Measurements from ENCODE around the gene NAPEPLD.
"Not testable (repeated sequence)": the region's sequence is repeated elsewhere in the genome, so short reads cannot be mapped to it uniquely, and the experiment has no call there.

Gene NAPEPLD

DNA sequence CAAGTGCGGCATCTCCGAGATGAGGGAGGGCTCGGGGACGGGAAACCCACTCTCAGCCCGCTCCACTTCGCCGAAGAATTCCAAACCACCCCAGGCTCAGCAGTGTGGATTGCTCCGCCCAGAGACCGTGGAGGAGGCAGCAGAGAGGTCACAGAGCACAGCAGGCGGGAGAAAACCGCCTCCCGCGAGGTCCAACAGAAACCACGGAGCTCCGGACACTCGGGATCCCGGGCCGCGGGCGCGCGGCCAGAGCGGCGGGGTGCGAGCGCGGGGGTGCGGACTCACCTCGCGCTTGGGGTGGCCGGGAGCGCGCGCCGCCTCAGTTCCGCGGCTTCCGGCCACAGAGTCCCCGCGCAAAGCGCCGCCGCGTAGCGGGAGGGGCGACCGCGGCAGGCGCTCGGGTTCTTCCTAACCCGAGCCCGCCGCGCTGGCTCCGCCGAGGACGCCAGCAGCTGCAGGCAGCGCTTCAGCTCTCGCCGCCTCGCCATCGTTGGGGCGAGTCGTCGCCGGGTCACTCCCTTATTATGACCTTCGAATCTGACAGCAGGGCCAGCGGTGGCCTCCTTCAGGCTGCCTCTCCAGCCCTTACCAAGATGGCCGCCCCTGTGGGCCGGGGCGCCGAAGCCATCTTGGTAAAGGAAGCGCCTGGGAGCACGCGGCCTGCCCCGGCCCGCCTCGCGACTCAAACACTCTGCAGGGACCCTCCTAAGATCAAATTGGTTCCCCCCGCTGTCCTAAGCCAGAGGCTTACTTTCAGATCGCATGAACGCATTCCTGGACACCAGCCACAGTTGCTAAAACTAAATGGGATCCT, at the start of gene NAPEPLD:
TSS of gene NAPEPLD (minus strand) at position 106 of the 814 bp plus-strand sequence. CDS start 20,323 bp downstream, outside the sequence.
- peak; percentile 70 to 82 for DNase-seq

DNA sequence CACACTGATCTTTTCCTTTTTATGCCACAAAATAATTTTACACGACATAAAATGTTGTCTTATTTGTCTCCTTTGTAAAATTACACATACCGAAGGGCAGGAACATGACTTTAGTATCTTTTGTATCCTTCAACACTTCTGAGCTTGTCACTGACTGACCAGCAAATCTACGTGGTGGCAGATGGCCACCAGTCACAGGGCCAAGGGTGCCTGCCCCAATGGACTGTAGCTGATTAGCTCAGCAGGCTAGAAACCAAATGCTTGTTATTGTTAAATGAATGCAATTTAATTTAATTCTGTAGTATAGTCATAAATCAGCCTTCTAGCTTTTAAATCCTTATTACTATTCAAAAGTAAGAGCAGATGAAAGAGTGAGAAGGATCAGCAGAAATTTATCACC, 49.2 kb upstream of the NAPEPLD start:
- not testable (repeated sequence) for DNase-seq

DNA sequence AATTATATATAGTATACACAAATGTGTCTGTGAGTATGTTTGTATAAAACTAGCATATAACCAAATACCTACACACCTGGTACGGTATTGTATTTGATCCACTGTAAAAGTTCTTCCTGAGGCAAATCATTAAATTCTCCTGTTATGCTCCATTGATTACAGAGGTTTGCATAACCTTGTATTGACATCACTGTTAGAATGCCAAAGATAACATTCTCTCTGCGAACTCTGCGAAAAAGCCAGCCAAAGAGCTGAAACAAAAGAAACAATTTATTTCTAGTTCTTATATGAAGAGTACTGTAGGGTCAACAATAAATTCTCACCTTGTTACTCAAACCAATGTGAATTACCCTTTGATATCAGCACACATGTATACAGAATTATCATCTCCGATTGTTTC, 46.5 kb upstream of the NAPEPLD start:
- not testable (repeated sequence) for DNase-seq

DNA sequence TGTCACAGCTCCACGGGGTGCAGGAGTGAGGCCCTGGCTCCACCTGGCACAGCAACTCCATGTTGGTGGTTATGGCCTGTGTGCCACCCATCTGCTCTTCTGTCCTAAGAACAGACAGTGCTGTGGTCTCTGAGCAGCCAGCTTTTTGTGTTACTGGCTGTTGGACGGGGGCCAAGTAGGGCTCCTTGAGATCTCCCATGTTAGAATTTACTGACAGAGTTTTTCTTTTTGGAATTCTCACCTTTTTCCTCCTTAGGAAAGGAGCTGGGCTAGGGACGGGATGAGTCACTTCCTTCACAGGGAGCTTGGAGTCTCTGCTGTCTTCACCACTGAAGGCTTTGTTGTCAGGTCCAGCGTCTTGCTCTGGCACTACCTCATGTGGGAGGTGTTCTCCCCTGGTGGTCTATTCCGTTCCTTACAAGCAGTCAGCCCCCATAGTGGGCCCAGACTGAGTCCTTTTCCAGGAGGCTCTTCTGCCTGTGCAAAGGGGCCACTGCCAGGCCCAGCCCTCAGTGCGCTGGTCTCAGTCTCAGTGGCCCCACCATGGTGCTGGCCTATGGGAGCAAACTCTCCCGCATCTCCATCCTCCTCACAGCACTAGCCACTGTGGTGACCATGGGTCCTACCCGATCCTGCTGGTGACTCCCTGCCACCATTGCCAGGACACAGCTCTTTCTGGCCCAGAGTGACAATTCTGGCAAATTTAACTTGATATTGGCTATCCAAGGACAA, 23.7 kb upstream of the NAPEPLD start:
- DNase-seq: not testable (repeated sequence)

- DNase-seq: not testable (repeated sequence)
Measured at GRCh38 chr7:103171695-103172414, 23.0 kb upstream of the NAPEPLD start.

DNA sequence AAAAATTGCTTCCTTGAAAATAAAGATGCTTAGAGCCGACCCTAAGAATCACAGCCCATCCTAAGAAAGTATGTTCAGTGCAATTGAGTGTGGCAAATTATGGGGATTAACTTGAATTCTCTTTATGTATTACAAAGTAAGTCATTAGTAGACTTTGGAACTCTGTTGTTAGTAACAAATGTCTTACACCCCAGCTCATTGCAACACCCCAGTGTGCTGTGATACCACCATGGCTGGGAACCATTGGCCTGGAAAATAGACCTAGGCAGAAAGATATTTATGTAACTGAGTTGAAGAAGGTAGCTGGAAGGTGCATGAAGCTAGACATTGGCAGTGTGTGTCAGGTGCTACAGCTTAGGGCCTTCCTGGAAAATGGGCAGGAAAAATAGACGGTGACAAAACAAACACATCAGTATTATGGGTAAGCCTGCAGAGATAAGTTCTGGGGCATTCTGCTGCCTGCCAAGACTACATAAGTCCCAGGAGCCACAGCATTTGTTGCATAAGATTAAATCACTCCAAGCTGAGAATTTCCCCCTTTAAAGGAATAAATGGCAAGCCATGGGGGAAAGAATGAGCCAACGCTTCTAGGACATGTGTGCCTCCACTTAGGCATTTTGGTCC, 18.1 kb upstream of the NAPEPLD start:
- not testable (repeated sequence) for DNase-seq

DNA sequence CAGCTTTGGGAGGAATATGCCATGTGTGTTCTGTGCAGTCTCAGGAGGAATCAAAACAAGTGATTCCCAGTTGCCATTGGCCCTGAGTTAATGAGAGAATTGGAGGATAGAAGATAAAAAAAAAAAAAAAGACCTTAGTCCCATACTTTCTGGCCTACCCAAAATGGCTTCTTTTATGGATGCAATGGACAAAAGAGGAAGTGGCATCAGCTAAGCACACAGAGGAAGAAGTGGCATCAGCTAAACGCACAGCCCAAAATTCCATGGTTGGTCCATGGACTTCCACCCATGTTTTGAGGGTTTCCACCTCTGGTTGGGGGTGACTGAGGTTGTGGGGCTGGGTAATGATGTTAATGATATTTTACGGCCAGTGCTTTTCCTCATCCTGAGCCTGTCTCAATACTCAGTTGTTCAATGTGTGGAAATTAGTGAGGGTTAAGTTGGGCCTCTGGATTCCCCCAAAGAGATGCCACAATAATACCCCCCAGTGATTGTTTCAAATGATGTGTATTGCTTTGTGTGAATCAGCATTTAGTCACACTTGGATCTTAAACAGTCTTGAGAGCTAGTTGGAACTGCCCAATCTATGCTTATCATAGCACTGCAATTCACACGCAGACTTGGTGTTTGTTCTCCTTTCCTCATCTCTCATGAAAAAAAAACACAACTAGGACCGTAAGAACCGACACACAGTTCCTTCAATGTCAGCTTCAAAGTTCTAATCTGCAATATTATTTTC, 14.4 kb upstream of the NAPEPLD start:
- not testable (repeated sequence) for DNase-seq

GRCh38 chr7:103162641-103163040, 13.7 kb upstream of the NAPEPLD start:
- DNase-seq: not testable (repeated sequence)

- not testable (repeated sequence) for DNase-seq
Measured at GRCh38 chr7:103161998-103162616, 13.2 kb upstream of the NAPEPLD start.

DNA sequence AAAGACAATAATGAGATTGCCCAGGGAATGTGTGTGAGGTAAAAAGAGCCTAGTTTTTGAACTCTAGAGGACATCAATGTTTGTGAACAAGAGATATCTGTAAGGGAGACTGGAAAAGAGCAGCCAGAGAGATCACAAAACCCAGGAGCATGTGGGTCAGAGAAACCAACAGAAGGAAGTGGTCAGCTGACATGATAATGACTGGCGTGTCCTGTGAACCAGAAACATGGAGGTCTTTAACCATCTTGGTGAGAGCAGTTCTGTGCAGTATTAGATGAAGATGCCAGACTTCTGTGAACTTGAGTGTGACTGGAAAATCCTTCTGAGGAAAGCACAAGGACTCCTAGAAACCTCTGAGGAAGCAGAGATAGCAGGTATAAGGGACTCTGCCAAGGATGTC, 10.2 kb upstream of the NAPEPLD start:
- DNase-seq: not testable (repeated sequence)

DNA sequence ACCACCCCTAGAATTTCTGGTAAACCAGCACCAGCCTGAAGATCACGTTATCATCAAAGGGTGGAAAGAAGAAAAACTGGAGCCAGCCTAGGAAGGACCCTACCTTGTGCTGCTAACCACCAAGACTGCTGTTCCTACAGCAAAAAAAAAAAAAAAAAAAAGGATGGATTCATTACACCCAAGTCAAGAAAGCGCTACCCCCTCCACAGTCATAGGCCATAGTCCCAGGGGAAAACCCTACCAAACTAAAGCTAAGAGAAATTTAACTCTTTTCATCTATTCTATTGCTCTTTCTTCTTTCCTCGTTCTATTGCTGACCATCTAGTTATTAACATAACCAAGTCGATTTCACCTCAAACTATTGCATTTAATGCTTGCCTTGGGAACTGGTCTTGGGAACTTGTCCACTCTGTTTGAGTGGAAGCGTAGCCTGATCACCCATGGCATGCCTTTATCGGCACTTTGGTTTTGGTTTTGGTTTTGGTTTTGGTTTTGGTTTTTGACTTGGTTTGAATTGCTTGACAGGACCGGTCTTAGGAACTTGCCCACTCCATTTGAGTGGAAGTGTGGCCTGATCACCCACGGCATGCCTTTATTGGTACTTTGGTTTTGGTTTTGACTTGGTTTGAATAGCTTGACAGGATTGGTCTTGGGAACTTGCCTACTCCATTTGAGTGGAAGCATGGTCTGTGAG, 6.6 kb upstream of the NAPEPLD start:
- peak in 1 of 2 donors; percentile 56 for DNase-seq

DNA sequence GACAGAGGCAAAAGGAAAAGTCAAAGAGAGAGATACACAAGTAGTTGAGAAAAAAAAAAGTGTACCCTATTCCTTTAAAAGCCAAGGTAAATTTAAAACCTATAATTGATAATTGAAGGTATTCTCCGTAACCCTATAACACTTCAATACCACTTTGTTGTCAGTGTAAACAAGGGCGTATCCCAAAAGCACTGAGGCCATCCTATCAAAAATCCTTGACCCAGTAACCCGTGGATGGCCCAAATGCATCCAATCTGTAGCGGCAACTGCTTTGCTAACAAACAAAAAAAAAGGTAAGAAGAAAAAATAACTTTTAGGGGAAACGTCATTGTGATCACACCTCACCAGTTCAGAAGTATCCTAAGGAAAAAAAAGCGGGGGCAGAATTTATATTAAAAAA, 5.1 kb upstream of the NAPEPLD start:
- DNase-seq: no peak

DNA sequence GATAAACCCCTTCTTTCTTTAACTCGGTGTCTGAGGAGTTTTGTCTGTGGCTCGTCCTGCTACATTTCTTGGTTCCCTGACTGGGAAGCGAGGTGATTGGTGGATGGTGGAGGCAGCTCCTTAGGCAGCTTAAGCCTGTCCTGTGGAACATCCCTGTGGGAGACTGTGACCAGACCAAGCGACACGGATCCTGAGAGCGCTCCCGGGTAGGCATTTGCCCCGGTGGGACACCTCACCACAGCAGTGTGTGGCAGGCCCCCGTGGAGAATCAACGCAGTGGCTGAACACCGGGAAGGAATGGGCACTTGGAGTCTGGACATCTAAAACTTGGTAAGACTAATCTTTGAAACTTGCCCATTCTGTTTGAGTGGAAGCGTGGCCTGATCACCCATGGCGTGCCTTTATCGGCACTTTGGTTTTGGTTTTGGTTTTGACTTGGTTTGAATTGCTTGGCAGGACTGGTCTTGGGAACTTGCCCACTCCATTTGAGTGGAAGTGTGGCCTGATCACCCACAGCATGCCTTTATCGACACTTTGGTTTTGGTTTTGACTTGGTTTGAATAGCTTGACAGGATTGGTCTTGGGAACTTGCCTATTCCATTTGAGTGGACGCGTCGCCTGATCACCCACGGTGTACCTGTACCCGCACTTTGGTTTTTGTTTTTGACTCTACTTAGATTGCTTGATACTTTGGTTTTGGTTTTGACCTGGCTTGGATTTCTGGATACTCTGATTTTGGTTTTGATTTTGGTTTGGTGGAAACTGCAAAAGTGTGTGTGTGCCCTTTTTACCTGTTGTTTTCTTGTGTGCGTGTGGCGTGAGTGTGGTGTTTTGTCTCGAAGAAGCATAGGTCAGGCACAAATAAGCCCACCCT, 4.1 kb upstream of the NAPEPLD start:
- not testable (repeated sequence) for DNase-seq

- not testable (repeated sequence) for DNase-seq
Measured at GRCh38 chr7:103151993-103152676, 3.2 kb upstream of the NAPEPLD start.

- no peak for DNase-seq
Measured at GRCh38 chr7:103150192-103150591, 1.3 kb upstream of the NAPEPLD start.

DNA sequence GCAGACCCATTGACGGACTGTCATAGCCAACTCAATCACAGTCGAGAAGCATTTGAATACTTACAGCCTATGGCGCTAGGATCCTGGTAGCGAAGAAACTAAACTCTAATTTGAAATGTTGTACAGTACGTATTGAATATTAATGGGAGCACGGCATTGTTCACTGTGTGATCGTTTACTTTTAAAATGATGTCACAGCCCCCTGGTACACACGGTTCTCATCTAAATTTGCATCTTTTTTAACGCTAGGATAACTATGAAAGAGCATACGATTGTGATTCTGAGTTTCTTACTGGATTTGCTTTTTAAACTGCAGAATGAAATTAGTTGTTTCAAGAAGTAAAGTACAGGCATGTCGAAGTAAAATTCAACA, 895 bp upstream of the NAPEPLD start:
- no peak for DNase-seq

DNA sequence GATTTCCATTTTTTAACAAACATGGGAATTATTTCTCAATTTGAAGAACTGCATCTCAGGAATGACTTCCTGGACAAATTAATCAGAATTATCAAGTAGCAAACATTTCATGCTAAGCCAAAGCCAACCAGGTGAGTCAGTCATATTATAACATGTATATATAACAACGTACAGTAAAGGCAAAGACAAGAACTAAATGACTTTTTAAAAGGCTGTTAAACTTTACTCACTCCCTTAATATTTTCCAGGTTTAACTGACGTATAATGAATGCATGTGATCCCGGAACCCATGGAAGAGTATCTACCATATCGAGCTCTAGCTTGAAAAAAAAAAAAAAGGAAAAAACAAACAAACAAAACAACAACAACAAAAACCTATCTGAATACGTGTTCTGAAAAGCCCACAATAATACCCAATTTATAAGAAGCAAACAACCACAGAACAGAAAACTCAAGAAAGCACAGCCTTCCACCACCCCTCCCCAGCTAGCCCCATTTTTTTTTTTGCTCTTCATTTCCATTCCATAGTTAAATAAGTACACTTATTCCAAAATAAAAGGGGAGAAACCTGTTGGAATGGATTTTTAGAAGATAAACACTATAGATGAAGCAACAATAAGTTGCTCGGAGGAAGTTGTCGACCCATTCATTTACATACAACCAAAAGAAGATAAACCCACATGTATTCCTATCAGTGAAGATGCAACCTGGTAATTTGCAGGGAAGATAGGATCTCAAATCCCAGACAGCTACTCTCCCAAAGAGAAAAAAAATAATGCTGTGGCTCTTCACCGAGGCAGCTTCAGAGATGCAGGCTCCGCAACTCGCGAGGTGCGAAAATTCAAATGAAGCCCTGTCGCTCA, 537 bp downstream of the NAPEPLD start:
- no peak for DNase-seq

- not testable (repeated sequence) for DNase-seq
Measured at GRCh38 chr7:103144754-103145153, 4.1 kb downstream of the NAPEPLD start.

Measured in CD4-positive, alpha-beta T cell treated with Interferon alpha-2 for 1 hour (primary cell).